Upper lobe of left lung (tissue), 4 donors: Measurements from ENCODE around the gene TNFAIP1.

Experiments used
- EP300 ChIP-seq, 4 donors: sonication (generic); formaldehyde crosslinking; IDR thresholded peaks; one replicate each; pipeline ENCODE4 v1.5.1; 2017; ENCODE audit warnings: antibody characterized with exemption in 4 of 4, control low read depth in 2 of 4
- POLR2AphosphoS5 ChIP-seq, 2 donors: sonication (generic); formaldehyde crosslinking; IDR thresholded peaks; one replicate each; pipeline ENCODE4 v1.5.1; 2017; ENCODE audit warnings: antibody characterized with exemption in 2 of 2
- TF ChIP-seq, protein P1 (sequence below), 6 experiments: fragments of 450-650 bp in 4 of 6; fragments of 200-600 bp in 2 of 6; sonication (generic) in 2 of 6; IDR thresholded peaks; one replicate each; pipeline ENCODE4 v1.5.1; 2016 to 2019; ENCODE audit warnings: antibody characterized with exemption in 6 of 6

DNA sequence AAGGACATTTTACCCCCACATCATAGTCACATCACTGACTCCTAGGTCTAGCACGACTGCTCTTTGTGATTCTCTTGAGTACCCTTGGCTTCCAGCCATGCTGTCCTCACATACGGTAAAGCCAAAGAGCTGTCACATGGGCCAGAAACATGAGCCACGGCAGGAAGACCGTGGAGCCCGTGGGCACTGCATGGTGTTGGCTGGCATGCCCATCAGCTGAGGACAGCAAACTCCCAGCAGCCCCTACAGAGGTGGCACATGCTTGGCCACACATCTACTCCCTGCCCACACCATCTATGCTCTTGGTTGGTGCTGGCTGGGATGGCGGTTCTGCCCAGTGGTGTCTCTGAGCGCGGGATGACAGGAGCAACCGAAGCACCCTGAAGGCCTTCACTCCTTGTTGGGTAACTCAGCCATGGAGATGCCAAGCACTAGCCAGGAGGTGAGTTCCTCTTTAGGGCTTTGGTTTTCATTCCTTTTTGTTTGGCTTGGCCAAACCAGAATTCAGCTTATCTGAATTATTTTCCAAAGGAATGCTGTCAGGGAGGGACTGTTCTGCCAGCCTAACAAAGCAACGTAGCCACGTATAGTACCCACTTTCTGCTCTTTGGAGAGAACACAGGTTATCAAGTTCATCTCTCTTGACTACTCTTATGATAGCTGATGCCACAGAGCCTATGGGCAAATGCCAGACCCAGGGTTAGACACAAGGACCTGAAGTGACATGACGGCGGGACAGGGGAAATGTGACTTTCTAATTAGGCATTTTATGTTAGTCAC is 10.0 kb downstream of the TNFAIP1 start:
- TF ChIP-seq, protein P1, sequence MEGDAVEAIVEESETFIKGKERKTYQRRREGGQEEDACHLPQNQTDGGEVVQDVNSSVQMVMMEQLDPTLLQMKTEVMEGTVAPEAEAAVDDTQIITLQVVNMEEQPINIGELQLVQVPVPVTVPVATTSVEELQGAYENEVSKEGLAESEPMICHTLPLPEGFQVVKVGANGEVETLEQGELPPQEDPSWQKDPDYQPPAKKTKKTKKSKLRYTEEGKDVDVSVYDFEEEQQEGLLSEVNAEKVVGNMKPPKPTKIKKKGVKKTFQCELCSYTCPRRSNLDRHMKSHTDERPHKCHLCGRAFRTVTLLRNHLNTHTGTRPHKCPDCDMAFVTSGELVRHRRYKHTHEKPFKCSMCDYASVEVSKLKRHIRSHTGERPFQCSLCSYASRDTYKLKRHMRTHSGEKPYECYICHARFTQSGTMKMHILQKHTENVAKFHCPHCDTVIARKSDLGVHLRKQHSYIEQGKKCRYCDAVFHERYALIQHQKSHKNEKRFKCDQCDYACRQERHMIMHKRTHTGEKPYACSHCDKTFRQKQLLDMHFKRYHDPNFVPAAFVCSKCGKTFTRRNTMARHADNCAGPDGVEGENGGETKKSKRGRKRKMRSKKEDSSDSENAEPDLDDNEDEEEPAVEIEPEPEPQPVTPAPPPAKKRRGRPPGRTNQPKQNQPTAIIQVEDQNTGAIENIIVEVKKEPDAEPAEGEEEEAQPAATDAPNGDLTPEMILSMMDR (IDR thresholded peaks at IDR 0.05) = no peak
- TF ChIP-seq POLR2AphosphoS5 (IDR thresholded peaks at IDR 0.05) (no peak), EP300 (IDR thresholded peaks at IDR 0.05) (no peak)
